Measurements from ENCODE around the gene NDUFC1. TPM values are rescaled to one million over a fixed set of nuclear protein-coding genes. Genes with fewer than 3 reads are reported as not detected.

NDUFC1 gene
- polyA plus RNA-seq, 3 donors, result 24.7 to 134 (median 123) TPM

DNA sequence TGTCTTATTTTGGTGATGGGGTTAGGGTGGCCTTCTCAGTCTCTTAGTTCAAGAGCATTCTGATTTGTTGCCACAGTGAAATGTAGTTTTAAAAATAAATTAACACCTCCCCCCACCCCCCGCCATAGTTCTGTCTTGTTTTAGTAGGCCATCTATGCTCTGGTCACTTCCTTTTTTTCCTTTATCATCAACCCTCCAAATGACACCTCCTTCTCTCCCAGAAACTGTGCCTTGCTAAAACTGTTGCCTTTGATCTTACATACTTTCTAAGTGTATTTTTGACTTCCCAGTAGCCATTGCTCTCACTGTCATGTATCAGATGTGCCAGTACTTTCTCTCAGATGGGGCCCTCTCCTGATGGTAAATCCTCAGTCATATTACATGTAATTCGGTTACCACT is 14.5 kb upstream of the NDUFC1 start:
- no peak overlapping the region for H3K9ac ChIP-seq (ENCODE audit: insufficient read depth, low read length, poor library complexity, severe bottlenecking)
- 17% methylated on average over 1 of the region's 2 CpGs for WGBS (ENCODE audit: insufficient coverage)
- H3K79me2 ChIP-seq (ENCODE audit: insufficient read depth, low read length), result peaks cover 100% of the 10 kb centered on the region
- H3K4me1 ChIP-seq (ENCODE audit: control insufficient read depth in 1 of 2, insufficient read depth in 2 of 2, low read length in 2 of 2), result peaks cover 18 to 20% of the 10 kb centered on the region in 2 donors
- H3K4me2 ChIP-seq (replicated peaks; ENCODE audit: extremely low read depth, low read length, poor library complexity, severe bottlenecking), result no peak overlapping the region
- no peak overlapping the region for H2AFZ ChIP-seq (ENCODE audit: insufficient read depth, low read depth, low read length, poor library complexity, severe bottlenecking)
- peaks cover 48% of the 10 kb centered on the region for H3K4me1 Mint-ChIP-seq
- no peaks in the 10 kb centered on the region for H3K9me3 ChIP-seq (replicated peaks in 1 of 2; ENCODE audit: control insufficient read depth in 1 of 2, insufficient read depth in 1 of 2, low read length in 2 of 2)
- H3K27me3 Mint-ChIP-seq (ENCODE audit: low read depth in 3 of 3), result no peaks in the 10 kb centered on the region
- no peak overlapping the region for H3K4me3 Mint-ChIP-seq
- H3K36me3 ChIP-seq (replicated peaks in 1 of 2; ENCODE audit: control insufficient read depth in 1 of 2, insufficient read depth in 2 of 2, low read length in 2 of 2), result no peaks in the 10 kb centered on the region
- H3K9me3 Mint-ChIP-seq, result no peaks in the 10 kb centered on the region
- peak overlapping the region in 1 of 2 donors; percentile 30 for H3K27ac ChIP-seq (ENCODE audit: low read depth in 1 of 2, low read length in 2 of 2)
- peaks cover 0 to 7% of the 10 kb centered on the region in 2 donors for H3K36me3 Mint-ChIP-seq
- intact Hi-C loops (cut with micrococcal nuclease), result no loop called here
- TF ChIP-seq CTCF (IDR thresholded peaks at IDR 0.05), result no peak
- no peak overlapping the region for H3K4me3 ChIP-seq (replicated peaks in 1 of 3; ENCODE audit: low read depth in 2 of 3, low read length in 3 of 3)
- DNase-seq, result no peak
- H4K20me1 ChIP-seq (ENCODE audit: insufficient read depth, low read length), result peaks cover 83% of the 10 kb centered on the region
- H3K27me3 ChIP-seq (ENCODE audit: control insufficient read depth in 2 of 2, insufficient read depth in 2 of 2, low read length in 2 of 2), result no peaks in the 10 kb centered on the region
- H3K27ac Mint-ChIP-seq, result peak overlapping the region in 6 of 7 donors; percentile 41 to 71 (median 61)

- H3K27ac Mint-ChIP-seq, result peak overlapping the region in 3 of 7 donors; percentile 42 to 82 (median 73)
- Histone ChIP-seq H3K36me3 (replicated peaks in 1 of 2; ENCODE audit: control insufficient read depth in 1 of 2, insufficient read depth in 2 of 2, low read length in 2 of 2) (no peaks in the 10 kb centered on the region), H3K9me3 (replicated peaks in 1 of 2; ENCODE audit: control insufficient read depth in 1 of 2, insufficient read depth in 1 of 2, low read length in 2 of 2) (no peaks in the 10 kb centered on the region), H3K4me2 (replicated peaks; ENCODE audit: extremely low read depth, low read length, poor library complexity, severe bottlenecking) (no peak overlapping the region), H3K27ac (ENCODE audit: low read depth in 1 of 2, low read length in 2 of 2) (peak overlapping the region in 1 of 2 donors; percentile 28), H3K27me3 (ENCODE audit: control insufficient read depth in 2 of 2, insufficient read depth in 2 of 2, low read length in 2 of 2) (no peaks in the 10 kb centered on the region), H3K9ac (ENCODE audit: insufficient read depth, low read length, poor library complexity, severe bottlenecking) (no peak overlapping the region), H3K4me3 (replicated peaks in 1 of 3; ENCODE audit: low read depth in 2 of 3, low read length in 3 of 3) (no peak overlapping the region), H3K4me1 (ENCODE audit: control insufficient read depth in 1 of 2, insufficient read depth in 2 of 2, low read length in 2 of 2) (peaks cover 18 to 20% of the 10 kb centered on the region in 2 donors), H3K79me2 (ENCODE audit: insufficient read depth, low read length) (peaks cover 100% of the 10 kb centered on the region), H2AFZ (ENCODE audit: insufficient read depth, low read depth, low read length, poor library complexity, severe bottlenecking) (no peak overlapping the region), H4K20me1 (ENCODE audit: insufficient read depth, low read length) (peaks cover 86% of the 10 kb centered on the region)
- no peaks in the 10 kb centered on the region for H3K27me3 Mint-ChIP-seq (ENCODE audit: low read depth in 3 of 3)
- no peak for DNase-seq
- 95% methylated on average over 5 of the region's 13 CpGs for WGBS (ENCODE audit: insufficient coverage)
- no peak overlapping the region for H3K4me3 Mint-ChIP-seq
- H3K36me3 Mint-ChIP-seq, result peaks cover 0 to 7% of the 10 kb centered on the region in 2 donors
- no peaks in the 10 kb centered on the region for H3K9me3 Mint-ChIP-seq
- no peak for TF ChIP-seq CTCF (IDR thresholded peaks at IDR 0.05)
- H3K4me1 Mint-ChIP-seq, result peaks cover 51% of the 10 kb centered on the region
- intact Hi-C loops (cut with micrococcal nuclease), result no loop called here
Observed at GRCh38 chr4:139315221-139315675, 13.0 kb upstream of the NDUFC1 start.

Measured in CD14-positive monocyte (primary cell).